ENCODE measurements around the gene HLA-DPA1.

Gene HLA-DPA1

GRCh38 chr6:33040157-33040556, 33.3 kb downstream of the HLA-DPA1 start:
- H3K36me3 ChIP-seq (ENCODE audit: insufficient read depth, low read length): no peaks in the 10 kb centered on the region
- DNase-seq (ENCODE audit: low read depth, low spot score): no peak
- no peaks in the 10 kb centered on the region for H3K9me3 ChIP-seq (ENCODE audit: low read depth, low read length)
- no peak overlapping the region for H3K9ac ChIP-seq (ENCODE audit: insufficient read length)
- H3K4me3 ChIP-seq: no peak overlapping the region
- TF ChIP-seq POLR2AphosphoS5 (IDR thresholded peaks at IDR 0.05; ENCODE audit: borderline replicate concordance, low read depth, low read length) (no peak), FOXP2 (optimal IDR thresholded peaks at IDR 0.05; ENCODE audit: control extremely low read depth, extremely low read length, insufficient read depth) (no peak), EZH2 (IDR thresholded peaks at IDR 0.05) (no peak)
- H3K27ac ChIP-seq: no peak overlapping the region

GRCh38 chr6:33036535-33036934, 36.9 kb downstream of the HLA-DPA1 start:
- TF ChIP-seq EZH2 (IDR thresholded peaks at IDR 0.05): no peak
- Histone ChIP-seq H3K36me3 (ENCODE audit: insufficient read depth, low read length) (no peaks in the 10 kb centered on the region), H3K27ac (no peak overlapping the region), H3K9me3 (ENCODE audit: low read depth, low read length) (no peaks in the 10 kb centered on the region), H3K9ac (ENCODE audit: insufficient read length) (no peak overlapping the region), H3K4me3 (no peak overlapping the region)
- no peak for DNase-seq (ENCODE audit: low read depth, low spot score)

GRCh38 chr6:33034554-33034953, 38.9 kb downstream of the HLA-DPA1 start:
- no peaks in the 10 kb centered on the region for H3K36me3 ChIP-seq (ENCODE audit: insufficient read depth, low read length)
- TF ChIP-seq POLR2AphosphoS5 (IDR thresholded peaks at IDR 0.05; ENCODE audit: borderline replicate concordance, low read depth, low read length): no peak
- no peak for TF ChIP-seq EZH2 (IDR thresholded peaks at IDR 0.05)
- no peak for TF ChIP-seq FOXP2 (optimal IDR thresholded peaks at IDR 0.05; ENCODE audit: control extremely low read depth, extremely low read length, insufficient read depth)
- H3K9me3 ChIP-seq (ENCODE audit: low read depth, low read length): no peaks in the 10 kb centered on the region
- no peak overlapping the region for H3K9ac ChIP-seq (ENCODE audit: insufficient read length)
- no peak overlapping the region for H3K4me3 ChIP-seq
- no peak for DNase-seq (ENCODE audit: low read depth, low spot score)
- H3K27ac ChIP-seq: no peak overlapping the region

GRCh38 chr6:33030245-33030644, 43.2 kb downstream of the HLA-DPA1 start:
- TF ChIP-seq EZH2 (IDR thresholded peaks at IDR 0.05) (no peak), POLR2AphosphoS5 (IDR thresholded peaks at IDR 0.05; ENCODE audit: borderline replicate concordance, low read depth, low read length) (no peak), FOXP2 (optimal IDR thresholded peaks at IDR 0.05; ENCODE audit: control extremely low read depth, extremely low read length, insufficient read depth) (no peak)
- Histone ChIP-seq H3K36me3 (ENCODE audit: insufficient read depth, low read length) (no peaks in the 10 kb centered on the region), H3K9me3 (ENCODE audit: low read depth, low read length) (0 out of 2 replicates have a peak, but pooled peaks cover 3% of the 10 kb centered on the region), H3K4me3 (no peak overlapping the region), H3K27ac (no peak overlapping the region), H3K9ac (ENCODE audit: insufficient read length) (no peak overlapping the region)
- no peak for DNase-seq (ENCODE audit: low read depth, low spot score)

- Histone ChIP-seq H3K4me3 (no peak overlapping the region), H3K27ac (no peak overlapping the region), H3K36me3 (ENCODE audit: insufficient read depth, low read length) (no peaks in the 10 kb centered on the region), H3K9me3 (ENCODE audit: low read depth, low read length) (0 out of 2 replicates have a peak, but pooled peaks cover 3% of the 10 kb centered on the region), H3K9ac (ENCODE audit: insufficient read length) (no peak overlapping the region)
- no peak for DNase-seq (ENCODE audit: low read depth, low spot score)
- TF ChIP-seq FOXP2 (optimal IDR thresholded peaks at IDR 0.05; ENCODE audit: control extremely low read depth, extremely low read length, insufficient read depth) (no peak), EZH2 (IDR thresholded peaks at IDR 0.05) (no peak), POLR2AphosphoS5 (IDR thresholded peaks at IDR 0.05; ENCODE audit: borderline replicate concordance, low read depth, low read length) (no peak)
Measured at GRCh38 chr6:33029328-33030184, 43.9 kb downstream of the HLA-DPA1 start.

- no peak overlapping the region for H3K9ac ChIP-seq (ENCODE audit: insufficient read length)
- no peak overlapping the region for H3K4me3 ChIP-seq
- no peak for DNase-seq (ENCODE audit: low read depth, low spot score)
- TF ChIP-seq POLR2AphosphoS5 (IDR thresholded peaks at IDR 0.05; ENCODE audit: borderline replicate concordance, low read depth, low read length): no peak
- TF ChIP-seq EZH2 (IDR thresholded peaks at IDR 0.05): no peak
- TF ChIP-seq FOXP2 (optimal IDR thresholded peaks at IDR 0.05; ENCODE audit: control extremely low read depth, extremely low read length, insufficient read depth): no peak
- H3K27ac ChIP-seq: no peak overlapping the region
- H3K9me3 ChIP-seq (ENCODE audit: low read depth, low read length): 0 out of 2 replicates have a peak, but pooled peaks cover 3% of the 10 kb centered on the region
- no peaks in the 10 kb centered on the region for H3K36me3 ChIP-seq (ENCODE audit: insufficient read depth, low read length)
Measured at GRCh38 chr6:33028220-33028849, 45.1 kb downstream of the HLA-DPA1 start.

GRCh38 chr6:33024521-33024920, 48.9 kb downstream of the HLA-DPA1 start:
- 0 out of 2 replicates have a peak, but pooled peaks cover 3% of the 10 kb centered on the region for H3K9me3 ChIP-seq (ENCODE audit: low read depth, low read length)
- H3K36me3 ChIP-seq (ENCODE audit: insufficient read depth, low read length): no peaks in the 10 kb centered on the region
- DNase-seq (ENCODE audit: low read depth, low spot score): no peak
- no peak overlapping the region for H3K9ac ChIP-seq (ENCODE audit: insufficient read length)
- H3K4me3 ChIP-seq: no peak overlapping the region
- TF ChIP-seq FOXP2 (optimal IDR thresholded peaks at IDR 0.05; ENCODE audit: control extremely low read depth, extremely low read length, insufficient read depth) (no peak), EZH2 (IDR thresholded peaks at IDR 0.05) (no peak), POLR2AphosphoS5 (IDR thresholded peaks at IDR 0.05; ENCODE audit: borderline replicate concordance, low read depth, low read length) (no peak)
- no peak overlapping the region for H3K27ac ChIP-seq

GRCh38 chr6:33023536-33023935, 49.9 kb downstream of the HLA-DPA1 start:
- no peak overlapping the region for H3K9ac ChIP-seq (ENCODE audit: insufficient read length)
- no peaks in the 10 kb centered on the region for H3K36me3 ChIP-seq (ENCODE audit: insufficient read depth, low read length)
- H3K27ac ChIP-seq: no peak overlapping the region
- H3K4me3 ChIP-seq: no peak overlapping the region
- no peak for DNase-seq (ENCODE audit: low read depth, low spot score)
- no peak for TF ChIP-seq EZH2 (IDR thresholded peaks at IDR 0.05)
- no peak for TF ChIP-seq FOXP2 (optimal IDR thresholded peaks at IDR 0.05; ENCODE audit: control extremely low read depth, extremely low read length, insufficient read depth)
- TF ChIP-seq POLR2AphosphoS5 (IDR thresholded peaks at IDR 0.05; ENCODE audit: borderline replicate concordance, low read depth, low read length): no peak
- H3K9me3 ChIP-seq (ENCODE audit: low read depth, low read length): 0 out of 2 replicates have a peak, but pooled peaks cover 3% of the 10 kb centered on the region
